Measurements from ENCODE around the gene SPRYD3. TPM values are rescaled to one million over a fixed set of nuclear protein-coding genes. Genes with fewer than 3 reads are reported as not detected.

Gene SPRYD3
- total RNA-seq, 1 donor from 2014 or later = 32.3 TPM

DNA sequence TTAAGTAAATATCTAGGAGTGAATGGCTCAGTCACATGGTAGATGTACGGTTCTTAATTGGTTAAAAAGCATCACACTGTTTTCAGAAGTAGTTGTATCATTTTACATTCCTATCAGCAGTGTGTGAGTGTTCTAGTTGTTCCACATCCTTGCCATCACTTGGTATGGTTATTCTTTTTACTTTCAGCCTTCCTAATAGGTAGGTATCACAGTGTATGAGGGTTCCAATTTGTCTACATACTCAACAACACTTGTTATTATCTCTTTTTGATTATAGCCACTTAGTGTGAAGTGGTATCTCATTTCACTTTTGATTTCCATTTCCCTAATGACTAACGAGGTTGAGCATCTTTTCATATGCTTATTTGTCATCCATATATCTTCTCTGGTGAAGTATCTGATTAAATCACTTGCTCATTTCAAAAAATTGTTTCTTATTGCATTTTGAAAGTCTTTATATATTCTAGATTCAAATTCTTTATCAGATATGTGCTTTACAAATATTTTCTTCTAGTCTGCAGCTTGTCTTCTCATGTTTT is 3.5 kb upstream of the SPRYD3 start:
- Histone ChIP-seq H3K36me3 (ENCODE audit: control insufficient read depth, insufficient read depth, low read length) (no peaks in the 10 kb centered on the region), H3K27me3 (ENCODE audit: control insufficient read depth, insufficient read depth, low read length) (no peaks in the 10 kb centered on the region), H3K4me3 (ENCODE audit: low read depth, low read length) (no peak overlapping the region)
- TF ChIP-seq, protein P1, sequence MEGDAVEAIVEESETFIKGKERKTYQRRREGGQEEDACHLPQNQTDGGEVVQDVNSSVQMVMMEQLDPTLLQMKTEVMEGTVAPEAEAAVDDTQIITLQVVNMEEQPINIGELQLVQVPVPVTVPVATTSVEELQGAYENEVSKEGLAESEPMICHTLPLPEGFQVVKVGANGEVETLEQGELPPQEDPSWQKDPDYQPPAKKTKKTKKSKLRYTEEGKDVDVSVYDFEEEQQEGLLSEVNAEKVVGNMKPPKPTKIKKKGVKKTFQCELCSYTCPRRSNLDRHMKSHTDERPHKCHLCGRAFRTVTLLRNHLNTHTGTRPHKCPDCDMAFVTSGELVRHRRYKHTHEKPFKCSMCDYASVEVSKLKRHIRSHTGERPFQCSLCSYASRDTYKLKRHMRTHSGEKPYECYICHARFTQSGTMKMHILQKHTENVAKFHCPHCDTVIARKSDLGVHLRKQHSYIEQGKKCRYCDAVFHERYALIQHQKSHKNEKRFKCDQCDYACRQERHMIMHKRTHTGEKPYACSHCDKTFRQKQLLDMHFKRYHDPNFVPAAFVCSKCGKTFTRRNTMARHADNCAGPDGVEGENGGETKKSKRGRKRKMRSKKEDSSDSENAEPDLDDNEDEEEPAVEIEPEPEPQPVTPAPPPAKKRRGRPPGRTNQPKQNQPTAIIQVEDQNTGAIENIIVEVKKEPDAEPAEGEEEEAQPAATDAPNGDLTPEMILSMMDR (IDR thresholded peaks at IDR 0.05; ENCODE audit: insufficient read depth, low read length, poor library complexity, severe bottlenecking) = no peak
- DNase-seq (ENCODE audit: low read depth) = no peak

DNA sequence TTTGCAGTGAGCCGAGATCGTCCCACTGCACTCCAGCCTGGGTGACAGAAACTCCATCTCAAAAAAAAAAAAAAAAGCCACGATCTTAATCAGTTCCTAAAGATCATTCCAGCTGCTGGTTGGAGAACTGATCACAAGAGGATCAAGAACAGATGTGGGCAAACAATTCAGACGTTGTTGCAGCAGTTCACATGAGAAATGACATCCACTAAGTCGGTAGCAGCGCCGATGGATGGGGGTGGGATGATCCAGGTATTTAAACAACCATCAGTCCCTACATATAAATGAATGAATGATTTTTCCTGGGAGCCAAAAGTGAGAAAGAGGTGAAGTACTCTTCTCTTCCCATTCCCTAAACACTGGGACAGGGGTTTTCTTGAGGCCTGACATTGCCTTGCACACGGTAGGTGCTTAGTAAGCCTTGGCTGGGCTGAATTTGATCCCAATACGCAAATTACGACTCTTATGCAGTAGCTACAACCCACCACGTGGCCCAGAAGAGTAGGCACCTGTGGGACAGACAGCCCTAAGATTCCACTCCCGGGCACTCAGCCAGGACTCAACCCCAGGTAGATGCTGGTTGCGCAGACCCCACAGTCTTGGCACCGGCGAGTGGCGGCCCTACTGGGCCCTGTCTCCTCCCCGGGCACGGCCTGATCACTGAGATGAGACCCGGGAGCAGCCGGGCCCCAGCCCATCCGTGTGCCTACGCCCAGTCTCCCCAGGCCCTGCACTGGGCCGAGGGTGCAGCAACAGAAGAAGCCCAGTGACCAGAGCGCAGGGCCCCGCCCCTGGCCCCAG is 565 bp downstream of the SPRYD3 start:
- Histone ChIP-seq H3K4me3 (ENCODE audit: low read depth, low read length) (peak overlapping the region; percentile 67), H3K27me3 (ENCODE audit: control insufficient read depth, insufficient read depth, low read length) (no peaks in the 10 kb centered on the region), H3K36me3 (ENCODE audit: control insufficient read depth, insufficient read depth, low read length) (no peaks in the 10 kb centered on the region)
- DNase-seq (ENCODE audit: low read depth) = no peak
- TF ChIP-seq, protein P1 (IDR thresholded peaks at IDR 0.05; ENCODE audit: insufficient read depth, low read length, poor library complexity, severe bottlenecking) = no peak

- Histone ChIP-seq H3K36me3 (ENCODE audit: control insufficient read depth, insufficient read depth, low read length) (peaks cover 1% of the 10 kb centered on the region), H3K27me3 (ENCODE audit: control insufficient read depth, insufficient read depth, low read length) (no peaks in the 10 kb centered on the region), H3K4me3 (ENCODE audit: low read depth, low read length) (no peak overlapping the region)
- TF ChIP-seq, protein P1 (IDR thresholded peaks at IDR 0.05; ENCODE audit: insufficient read depth, low read length, poor library complexity, severe bottlenecking) = no peak
- no peak for DNase-seq (ENCODE audit: low read depth)
These were observed 2.2 kb downstream of the SPRYD3 start for GRCh38 chr12:53077030-53077429.

GRCh38 chr12:53076461-53076860 is 2.7 kb downstream of the SPRYD3 start:
- TF ChIP-seq, protein P1 (IDR thresholded peaks at IDR 0.05; ENCODE audit: insufficient read depth, low read length, poor library complexity, severe bottlenecking) = no peak
- peaks cover 1% of the 10 kb centered on the region for H3K36me3 ChIP-seq (ENCODE audit: control insufficient read depth, insufficient read depth, low read length)
- H3K4me3 ChIP-seq (ENCODE audit: low read depth, low read length) = no peak overlapping the region
- no peaks in the 10 kb centered on the region for H3K27me3 ChIP-seq (ENCODE audit: control insufficient read depth, insufficient read depth, low read length)
- DNase-seq (ENCODE audit: low read depth) = no peak

DNA sequence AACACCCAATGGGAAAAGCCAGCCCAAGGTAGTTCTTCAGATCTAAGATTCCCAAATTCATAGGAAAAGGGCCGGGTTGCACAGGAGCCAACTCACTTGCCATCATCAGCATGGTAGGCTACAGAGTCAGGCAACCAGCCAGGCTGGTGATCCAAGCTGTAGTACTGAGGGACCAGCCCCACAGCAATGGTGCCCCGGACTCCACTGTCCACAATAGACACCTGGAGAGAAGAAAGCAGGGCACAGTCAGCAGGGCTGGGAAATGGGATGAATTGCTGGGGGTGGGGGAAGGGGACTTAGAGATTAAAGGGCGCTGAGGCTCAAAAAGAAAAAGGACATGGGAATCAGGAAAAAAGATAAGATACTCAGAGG is 4.2 kb downstream of the SPRYD3 start:
- DNase-seq (ENCODE audit: low read depth) = no peak
- Histone ChIP-seq H3K4me3 (ENCODE audit: low read depth, low read length) (no peak overlapping the region), H3K27me3 (ENCODE audit: control insufficient read depth, insufficient read depth, low read length) (no peaks in the 10 kb centered on the region), H3K36me3 (ENCODE audit: control insufficient read depth, insufficient read depth, low read length) (peaks cover 1% of the 10 kb centered on the region)
- TF ChIP-seq, protein P1 (IDR thresholded peaks at IDR 0.05; ENCODE audit: insufficient read depth, low read length, poor library complexity, severe bottlenecking) = no peak

Measured in kidney epithelial cell (primary cell).